Chondrocyte (in vitro differentiated cells): ENCODE results near the gene FRMPD4. TPM values are rescaled to one million over a fixed set of nuclear protein-coding genes. Genes with fewer than 3 reads are reported as not detected.

ENCODE experiments used
- DNase-seq: peaks from one replicate; pipeline ENCODE4 v3.0.0; 2021; ENCODE audit warnings: mixed read lengths, low spot score
- H3K27ac Mint-ChIP-seq: one replicate; pipeline ENCODE4 v1.8.0; 2021; ENCODE audit warnings: mild to moderate bottlenecking, moderate library complexity, mixed read lengths; ENCODE audit not compliant: unreplicated experiment
- H3K27me3 Mint-ChIP-seq: 2 replicates; pipeline ENCODE4 v1.8.0; 2021; ENCODE audit warnings: low read depth, mixed read lengths
- H3K36me3 Mint-ChIP-seq: 2 replicates; pipeline ENCODE4 v1.8.0; 2021; ENCODE audit warnings: low read depth, mixed read lengths
- H3K4me1 Mint-ChIP-seq: 2 replicates; pipeline ENCODE4 v1.8.0; 2021; ENCODE audit warnings: low read depth, mild to moderate bottlenecking, mixed read lengths
- H3K4me3 Mint-ChIP-seq: one replicate; pipeline ENCODE4 v1.8.0; 2021; ENCODE audit warnings: mild to moderate bottlenecking, moderate library complexity, mixed read lengths; ENCODE audit not compliant: unreplicated experiment
- H3K9me3 Mint-ChIP-seq: 2 replicates; pipeline ENCODE4 v1.8.0; 2021; ENCODE audit warnings: low read depth, mixed read lengths
- total RNA-seq: library from RNA; stranded (reverse); gene quantifications from 3 replicates; pipeline ENCODE4 v1.2.1, GENCODE V29; 2021
- TF ChIP-seq, protein P1 (sequence below): fragments of 200-600 bp; sonication (generic); IDR thresholded peaks from 2 replicates; pipeline ENCODE4 v1.5.0; 2021; ENCODE audit warnings: antibody characterized with exemption, mild to moderate bottlenecking, moderate library complexity

The FRMPD4 gene
- total RNA-seq, 1 donor from 2014 or later, result 0.10 TPM

DNA sequence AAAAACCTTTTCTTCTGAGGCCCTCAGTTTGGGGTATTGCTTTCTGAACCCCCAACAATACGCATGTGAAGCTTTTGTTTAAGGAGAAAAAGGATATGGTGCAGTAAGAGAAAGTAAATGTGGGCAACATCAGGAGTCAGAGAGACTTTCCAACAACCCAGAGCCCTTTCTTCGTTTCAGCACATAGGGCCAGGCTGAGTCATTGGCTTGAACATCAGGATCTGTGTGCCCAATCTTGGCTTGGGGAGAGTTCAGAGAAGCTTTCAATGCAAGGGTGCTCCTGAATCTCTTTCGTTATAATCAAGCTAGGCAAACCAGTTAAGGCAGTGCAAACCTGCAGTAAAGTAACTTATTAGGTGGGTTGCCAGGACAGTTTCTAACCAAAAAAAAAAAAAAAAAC is 191.2 kb downstream of the FRMPD4 start:
- Mint-ChIP-seq H3K4me3 (no peak overlapping the region), H3K4me1 (no peaks in the 10 kb centered on the region), H3K36me3 (no peaks in the 10 kb centered on the region), H3K9me3 (peaks cover 8% of the 10 kb centered on the region), H3K27ac (no peak overlapping the region), H3K27me3 (no peaks in the 10 kb centered on the region)
- TF ChIP-seq, protein P1, sequence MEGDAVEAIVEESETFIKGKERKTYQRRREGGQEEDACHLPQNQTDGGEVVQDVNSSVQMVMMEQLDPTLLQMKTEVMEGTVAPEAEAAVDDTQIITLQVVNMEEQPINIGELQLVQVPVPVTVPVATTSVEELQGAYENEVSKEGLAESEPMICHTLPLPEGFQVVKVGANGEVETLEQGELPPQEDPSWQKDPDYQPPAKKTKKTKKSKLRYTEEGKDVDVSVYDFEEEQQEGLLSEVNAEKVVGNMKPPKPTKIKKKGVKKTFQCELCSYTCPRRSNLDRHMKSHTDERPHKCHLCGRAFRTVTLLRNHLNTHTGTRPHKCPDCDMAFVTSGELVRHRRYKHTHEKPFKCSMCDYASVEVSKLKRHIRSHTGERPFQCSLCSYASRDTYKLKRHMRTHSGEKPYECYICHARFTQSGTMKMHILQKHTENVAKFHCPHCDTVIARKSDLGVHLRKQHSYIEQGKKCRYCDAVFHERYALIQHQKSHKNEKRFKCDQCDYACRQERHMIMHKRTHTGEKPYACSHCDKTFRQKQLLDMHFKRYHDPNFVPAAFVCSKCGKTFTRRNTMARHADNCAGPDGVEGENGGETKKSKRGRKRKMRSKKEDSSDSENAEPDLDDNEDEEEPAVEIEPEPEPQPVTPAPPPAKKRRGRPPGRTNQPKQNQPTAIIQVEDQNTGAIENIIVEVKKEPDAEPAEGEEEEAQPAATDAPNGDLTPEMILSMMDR, result no peak
- no peak for DNase-seq

GRCh38 chrX:12330841-12331240 is 192.6 kb downstream of the FRMPD4 start:
- no peak for DNase-seq
- H3K9me3 Mint-ChIP-seq, result peaks cover 8% of the 10 kb centered on the region
- H3K4me3 Mint-ChIP-seq, result no peak overlapping the region

GRCh38 chrX:12332786-12333347 is 194.6 kb downstream of the FRMPD4 start:
- TF ChIP-seq, protein P1, result no peak
- Mint-ChIP-seq H3K9me3 (peaks cover 8% of the 10 kb centered on the region), H3K27ac (no peak overlapping the region), H3K27me3 (no peaks in the 10 kb centered on the region), H3K4me3 (no peak overlapping the region), H3K4me1 (no peaks in the 10 kb centered on the region), H3K36me3 (no peaks in the 10 kb centered on the region)
- no peak for DNase-seq

More at GRCh38 chrX:12330841-12331240, 192.6 kb downstream of the FRMPD4 start:
- Mint-ChIP-seq H3K4me1 (no peaks in the 10 kb centered on the region), H3K36me3 (no peaks in the 10 kb centered on the region), H3K27ac (no peak overlapping the region), H3K27me3 (no peaks in the 10 kb centered on the region)
- TF ChIP-seq, protein P1, result no peak

- TF ChIP-seq, protein P1, result no peak
- H3K27me3 Mint-ChIP-seq, result no peaks in the 10 kb centered on the region
- peaks cover 13% of the 10 kb centered on the region for H3K9me3 Mint-ChIP-seq
- H3K4me1 Mint-ChIP-seq, result no peaks in the 10 kb centered on the region
- DNase-seq, result no peak
- H3K4me3 Mint-ChIP-seq, result no peak overlapping the region
- peaks cover 2% of the 10 kb centered on the region for H3K36me3 Mint-ChIP-seq
- no peak overlapping the region for H3K27ac Mint-ChIP-seq
Measured at GRCh38 chrX:12339921-12340320, 201.6 kb downstream of the FRMPD4 start.

- H3K4me3 Mint-ChIP-seq, result no peak overlapping the region
- H3K9me3 Mint-ChIP-seq, result peaks cover 14% of the 10 kb centered on the region
- TF ChIP-seq, protein P1, result no peak
- H3K27me3 Mint-ChIP-seq, result no peaks in the 10 kb centered on the region
- H3K36me3 Mint-ChIP-seq, result peaks cover 2% of the 10 kb centered on the region
- no peak overlapping the region for H3K27ac Mint-ChIP-seq
- no peaks in the 10 kb centered on the region for H3K4me1 Mint-ChIP-seq
- DNase-seq, result no peak
Measured at GRCh38 chrX:12344954-12345353, 206.7 kb downstream of the FRMPD4 start.
